OCI-LY3 (cell line): ENCODE measurements around the gene PROM2.

Experiments
- H2AFZ ChIP-seq: fragments of 200-600, 300-600 bp; shearing (Covaris generic); 2 replicates; pipeline ENCODE4 v1.6.0; 2014; ENCODE audit warnings: antibody characterized with exemption, low read depth, low read length
- H3K27ac ChIP-seq: fragments of 200-600, 300-600 bp; sonication (generic); 2 replicates; pipeline ENCODE4 v1.5.1; 2014; ENCODE audit warnings: mild to moderate bottlenecking, low read length, moderate library complexity, mixed read lengths
- H3K27me3 ChIP-seq: fragments of 200-600, 300-600 bp; sonication (generic); 2 replicates; pipeline ENCODE4 v1.6.1; 2014; ENCODE audit warnings: low read depth, low read length, mixed read lengths
- H3K36me3 ChIP-seq: fragments of 200-600, 300-600 bp; sonication (generic); replicated peaks from 2 replicates; pipeline ENCODE3; 2014; ENCODE audit warnings: low read depth, low read length, mixed read lengths
- H3K4me1 ChIP-seq: fragments of 300-600, 200-600 bp; sonication (generic); 2 replicates; pipeline ENCODE4 v1.6.1; 2014; ENCODE audit warnings: low read length, mixed read lengths
- H3K4me2 ChIP-seq: fragments of 200-600, 300-600 bp; sonication (generic); 2 replicates; pipeline ENCODE4 v1.6.1; 2014; ENCODE audit warnings: low read length, mixed read lengths
- H3K4me3 ChIP-seq: fragments of 300-600, 200-600 bp; sonication (generic); 2 replicates; pipeline ENCODE4 v1.5.1; 2014; ENCODE audit warnings: antibody characterized with exemption, mild to moderate bottlenecking, low read length, moderate library complexity
- H3K79me2 ChIP-seq: fragments of 300-600, 200-600 bp; shearing (Covaris generic); 2 replicates; pipeline ENCODE4 v1.6.1; 2014; ENCODE audit warnings: mild to moderate bottlenecking, low read length, mixed read lengths
- H3K9ac ChIP-seq: fragments of 300-600, 200-600 bp; shearing (Covaris generic); 2 replicates; pipeline ENCODE4 v1.6.0; 2014; ENCODE audit warnings: mild to moderate bottlenecking, low read length, moderate library complexity
- H3K9me3 ChIP-seq: fragments of 200-600, 300-600 bp; shearing (Covaris generic); 2 replicates; pipeline ENCODE4 v1.6.1; 2014; ENCODE audit warnings: low read length, mixed read lengths; ENCODE audit not compliant: insufficient read depth
- H4K20me1 ChIP-seq: fragments of 200-600, 300-600 bp; sonication (generic); 2 replicates; pipeline ENCODE4 v1.6.1; 2016; ENCODE audit warnings: low read length, mixed read lengths; ENCODE audit not compliant: insufficient read depth
- EZH2phosphoT487 ChIP-seq: fragments of 200-600 bp; shearing (Covaris generic); IDR thresholded peaks from 2 replicates; pipeline ENCODE4 v1.6.1; 2018; ENCODE audit warnings: antibody characterized with exemption, mixed run types, low read depth
- TF ChIP-seq, protein P1 (sequence below): fragments of 200-600, 300-600 bp; sonication (generic); IDR thresholded peaks from 2 replicates; pipeline ENCODE4 v1.5.1; 2014; ENCODE audit warnings: antibody characterized with exemption, low read length, low read depth

Gene PROM2

DNA sequence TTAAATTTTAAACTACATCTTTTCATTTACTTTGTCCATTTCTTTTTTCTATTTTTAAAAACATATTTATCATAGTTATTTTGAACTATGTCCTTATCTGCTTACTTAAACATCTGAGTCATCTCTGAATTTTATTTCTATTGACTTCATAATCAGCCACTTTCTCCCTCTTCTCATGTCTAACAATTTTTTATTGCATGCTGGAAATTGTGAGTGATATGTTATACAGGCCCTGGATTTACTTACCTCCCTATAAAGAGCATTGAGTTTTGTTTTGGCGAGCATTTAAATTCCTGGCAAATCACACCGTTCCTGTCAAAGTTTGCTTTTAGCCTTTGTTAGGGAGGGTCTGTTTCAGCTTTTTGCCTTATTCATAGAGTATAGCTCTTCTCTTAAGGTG lies 62.2 kb downstream of the PROM2 start:
- no peak overlapping the region for H2AFZ ChIP-seq
- no peaks in the 10 kb centered on the region for H3K79me2 ChIP-seq
- H3K4me3 ChIP-seq: no peak overlapping the region
- H4K20me1 ChIP-seq: no peaks in the 10 kb centered on the region
- no peaks in the 10 kb centered on the region for H3K36me3 ChIP-seq
- peaks cover 3% of the 10 kb centered on the region; the same call in 1 of the 2 replicates for H3K27me3 ChIP-seq
- no peak overlapping the region for H3K4me2 ChIP-seq
- H3K9me3 ChIP-seq: no peaks in the 10 kb centered on the region
- H3K27ac ChIP-seq: no peak overlapping the region
- H3K4me1 ChIP-seq: no peaks in the 10 kb centered on the region
- TF ChIP-seq, protein P1, sequence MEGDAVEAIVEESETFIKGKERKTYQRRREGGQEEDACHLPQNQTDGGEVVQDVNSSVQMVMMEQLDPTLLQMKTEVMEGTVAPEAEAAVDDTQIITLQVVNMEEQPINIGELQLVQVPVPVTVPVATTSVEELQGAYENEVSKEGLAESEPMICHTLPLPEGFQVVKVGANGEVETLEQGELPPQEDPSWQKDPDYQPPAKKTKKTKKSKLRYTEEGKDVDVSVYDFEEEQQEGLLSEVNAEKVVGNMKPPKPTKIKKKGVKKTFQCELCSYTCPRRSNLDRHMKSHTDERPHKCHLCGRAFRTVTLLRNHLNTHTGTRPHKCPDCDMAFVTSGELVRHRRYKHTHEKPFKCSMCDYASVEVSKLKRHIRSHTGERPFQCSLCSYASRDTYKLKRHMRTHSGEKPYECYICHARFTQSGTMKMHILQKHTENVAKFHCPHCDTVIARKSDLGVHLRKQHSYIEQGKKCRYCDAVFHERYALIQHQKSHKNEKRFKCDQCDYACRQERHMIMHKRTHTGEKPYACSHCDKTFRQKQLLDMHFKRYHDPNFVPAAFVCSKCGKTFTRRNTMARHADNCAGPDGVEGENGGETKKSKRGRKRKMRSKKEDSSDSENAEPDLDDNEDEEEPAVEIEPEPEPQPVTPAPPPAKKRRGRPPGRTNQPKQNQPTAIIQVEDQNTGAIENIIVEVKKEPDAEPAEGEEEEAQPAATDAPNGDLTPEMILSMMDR: no peak
- no peak for TF ChIP-seq EZH2phosphoT487
- no peak overlapping the region for H3K9ac ChIP-seq

DNA sequence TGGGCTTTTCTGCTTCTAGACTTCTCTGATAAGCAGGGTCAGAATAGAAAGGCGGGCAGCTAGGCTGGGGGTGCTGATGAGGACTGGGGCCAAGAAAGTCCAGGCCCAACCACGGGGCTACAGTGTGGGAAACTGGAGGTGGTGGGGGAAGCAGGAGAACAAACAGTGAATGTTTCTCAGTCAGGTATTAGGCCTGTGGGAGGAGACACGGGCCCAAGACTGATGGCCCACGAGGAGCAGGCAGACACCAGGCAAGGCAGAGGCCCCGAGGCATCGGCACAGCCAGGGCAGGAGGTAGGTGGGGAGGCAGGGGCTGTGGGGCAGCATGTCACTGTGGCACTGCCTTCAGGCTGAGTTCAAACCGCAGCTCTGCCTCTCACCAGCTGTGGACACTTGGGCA lies 63.6 kb downstream of the PROM2 start:
- H3K79me2 ChIP-seq: no peaks in the 10 kb centered on the region
- no peak overlapping the region for H3K27ac ChIP-seq
- H3K27me3 ChIP-seq: peaks cover 3% of the 10 kb centered on the region; the same call in 1 of the 2 replicates
- H2AFZ ChIP-seq: no peak overlapping the region
- no peaks in the 10 kb centered on the region for H3K36me3 ChIP-seq
- H3K9ac ChIP-seq: no peak overlapping the region
- H4K20me1 ChIP-seq: no peaks in the 10 kb centered on the region
- no peak overlapping the region for H3K4me2 ChIP-seq
- H3K4me3 ChIP-seq: no peak overlapping the region
- TF ChIP-seq, protein P1: no peak
- TF ChIP-seq EZH2phosphoT487: no peak
- no peaks in the 10 kb centered on the region for H3K4me1 ChIP-seq
- H3K9me3 ChIP-seq: no peaks in the 10 kb centered on the region
